ENCODE measurements around the gene MRPS31. TPM values are rescaled to one million over a fixed set of nuclear protein-coding genes. Genes with fewer than 3 reads are reported as not detected.

Gene MRPS31
- polyA plus RNA-seq, 1 of the 3 experiments (the other 2 are of a cell fraction): 13.3 TPM

DNA sequence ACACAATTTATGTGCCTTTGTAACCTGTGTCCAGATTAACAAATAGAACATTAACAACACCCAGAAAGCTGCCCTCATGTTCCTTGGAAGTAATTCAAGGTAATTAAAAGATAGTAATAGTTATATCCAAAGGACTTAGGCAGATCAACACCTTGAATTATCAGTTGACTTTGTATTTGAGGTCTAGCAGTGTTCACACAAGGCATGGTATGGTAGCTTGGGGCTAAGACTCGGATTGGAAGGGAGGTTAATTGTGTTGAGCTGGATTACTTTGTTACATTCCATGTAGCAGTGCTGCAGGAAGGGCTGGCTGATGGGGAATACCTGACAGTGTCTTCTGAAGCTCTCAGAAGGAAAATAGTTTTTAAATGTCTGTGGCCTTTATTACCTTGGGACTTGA, 35.3 kb upstream of the MRPS31 start:
- no peaks in the 10 kb centered on the region for H4K20me1 ChIP-seq (ENCODE audit: insufficient read depth)
- TF ChIP-seq, protein P1, sequence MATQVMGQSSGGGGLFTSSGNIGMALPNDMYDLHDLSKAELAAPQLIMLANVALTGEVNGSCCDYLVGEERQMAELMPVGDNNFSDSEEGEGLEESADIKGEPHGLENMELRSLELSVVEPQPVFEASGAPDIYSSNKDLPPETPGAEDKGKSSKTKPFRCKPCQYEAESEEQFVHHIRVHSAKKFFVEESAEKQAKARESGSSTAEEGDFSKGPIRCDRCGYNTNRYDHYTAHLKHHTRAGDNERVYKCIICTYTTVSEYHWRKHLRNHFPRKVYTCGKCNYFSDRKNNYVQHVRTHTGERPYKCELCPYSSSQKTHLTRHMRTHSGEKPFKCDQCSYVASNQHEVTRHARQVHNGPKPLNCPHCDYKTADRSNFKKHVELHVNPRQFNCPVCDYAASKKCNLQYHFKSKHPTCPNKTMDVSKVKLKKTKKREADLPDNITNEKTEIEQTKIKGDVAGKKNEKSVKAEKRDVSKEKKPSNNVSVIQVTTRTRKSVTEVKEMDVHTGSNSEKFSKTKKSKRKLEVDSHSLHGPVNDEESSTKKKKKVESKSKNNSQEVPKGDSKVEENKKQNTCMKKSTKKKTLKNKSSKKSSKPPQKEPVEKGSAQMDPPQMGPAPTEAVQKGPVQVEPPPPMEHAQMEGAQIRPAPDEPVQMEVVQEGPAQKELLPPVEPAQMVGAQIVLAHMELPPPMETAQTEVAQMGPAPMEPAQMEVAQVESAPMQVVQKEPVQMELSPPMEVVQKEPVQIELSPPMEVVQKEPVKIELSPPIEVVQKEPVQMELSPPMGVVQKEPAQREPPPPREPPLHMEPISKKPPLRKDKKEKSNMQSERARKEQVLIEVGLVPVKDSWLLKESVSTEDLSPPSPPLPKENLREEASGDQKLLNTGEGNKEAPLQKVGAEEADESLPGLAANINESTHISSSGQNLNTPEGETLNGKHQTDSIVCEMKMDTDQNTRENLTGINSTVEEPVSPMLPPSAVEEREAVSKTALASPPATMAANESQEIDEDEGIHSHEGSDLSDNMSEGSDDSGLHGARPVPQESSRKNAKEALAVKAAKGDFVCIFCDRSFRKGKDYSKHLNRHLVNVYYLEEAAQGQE (IDR thresholded peaks at IDR 0.05; ENCODE audit: low read depth, low read length): no peak
- TF ChIP-seq CHD2 (IDR thresholded peaks at IDR 0.05; ENCODE audit: low read length, partially characterized antibody) (no peak), RXRA (IDR thresholded peaks at IDR 0.05; ENCODE audit: borderline replicate concordance, low read depth) (no peak), POLR2AphosphoS5 (IDR thresholded peaks at IDR 0.05; ENCODE audit: low read depth, low read length) (no peak), ELF1 (IDR thresholded peaks at IDR 0.05) (no peak), RCOR1 (IDR thresholded peaks at IDR 0.05; ENCODE audit: low read length) (no peak), JUND (IDR thresholded peaks at IDR 0.05) (no peak), FOXJ3 (CRISPR knock-in tag; IDR thresholded peaks at IDR 0.05) (no peak), SMC3 (IDR thresholded peaks at IDR 0.05; ENCODE audit: low read depth, low read length) (no peak), GATA2 (CRISPR knock-in tag; IDR thresholded peaks at IDR 0.05) (no peak), RFX5 (IDR thresholded peaks at IDR 0.05; ENCODE audit: low read length) (no peak), FOSL2 (IDR thresholded peaks at IDR 0.05; ENCODE audit: borderline replicate concordance, low read depth) (no peak), TCF12 (IDR thresholded peaks at IDR 0.05) (no peak), MEF2A (IDR thresholded peaks at IDR 0.05; ENCODE audit: borderline replicate concordance, low read depth) (no peak)
- TF ChIP-seq, protein P2, sequence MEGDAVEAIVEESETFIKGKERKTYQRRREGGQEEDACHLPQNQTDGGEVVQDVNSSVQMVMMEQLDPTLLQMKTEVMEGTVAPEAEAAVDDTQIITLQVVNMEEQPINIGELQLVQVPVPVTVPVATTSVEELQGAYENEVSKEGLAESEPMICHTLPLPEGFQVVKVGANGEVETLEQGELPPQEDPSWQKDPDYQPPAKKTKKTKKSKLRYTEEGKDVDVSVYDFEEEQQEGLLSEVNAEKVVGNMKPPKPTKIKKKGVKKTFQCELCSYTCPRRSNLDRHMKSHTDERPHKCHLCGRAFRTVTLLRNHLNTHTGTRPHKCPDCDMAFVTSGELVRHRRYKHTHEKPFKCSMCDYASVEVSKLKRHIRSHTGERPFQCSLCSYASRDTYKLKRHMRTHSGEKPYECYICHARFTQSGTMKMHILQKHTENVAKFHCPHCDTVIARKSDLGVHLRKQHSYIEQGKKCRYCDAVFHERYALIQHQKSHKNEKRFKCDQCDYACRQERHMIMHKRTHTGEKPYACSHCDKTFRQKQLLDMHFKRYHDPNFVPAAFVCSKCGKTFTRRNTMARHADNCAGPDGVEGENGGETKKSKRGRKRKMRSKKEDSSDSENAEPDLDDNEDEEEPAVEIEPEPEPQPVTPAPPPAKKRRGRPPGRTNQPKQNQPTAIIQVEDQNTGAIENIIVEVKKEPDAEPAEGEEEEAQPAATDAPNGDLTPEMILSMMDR (IDR thresholded peaks at IDR 0.05): no peak
- TF ChIP-seq, protein P3, sequence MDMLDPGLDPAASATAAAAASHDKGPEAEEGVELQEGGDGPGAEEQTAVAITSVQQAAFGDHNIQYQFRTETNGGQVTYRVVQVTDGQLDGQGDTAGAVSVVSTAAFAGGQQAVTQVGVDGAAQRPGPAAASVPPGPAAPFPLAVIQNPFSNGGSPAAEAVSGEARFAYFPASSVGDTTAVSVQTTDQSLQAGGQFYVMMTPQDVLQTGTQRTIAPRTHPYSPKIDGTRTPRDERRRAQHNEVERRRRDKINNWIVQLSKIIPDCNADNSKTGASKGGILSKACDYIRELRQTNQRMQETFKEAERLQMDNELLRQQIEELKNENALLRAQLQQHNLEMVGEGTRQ (IDR thresholded peaks at IDR 0.05; ENCODE audit: borderline replicate concordance, low read depth, low read length): no peak
- TF ChIP-seq, protein P4, sequence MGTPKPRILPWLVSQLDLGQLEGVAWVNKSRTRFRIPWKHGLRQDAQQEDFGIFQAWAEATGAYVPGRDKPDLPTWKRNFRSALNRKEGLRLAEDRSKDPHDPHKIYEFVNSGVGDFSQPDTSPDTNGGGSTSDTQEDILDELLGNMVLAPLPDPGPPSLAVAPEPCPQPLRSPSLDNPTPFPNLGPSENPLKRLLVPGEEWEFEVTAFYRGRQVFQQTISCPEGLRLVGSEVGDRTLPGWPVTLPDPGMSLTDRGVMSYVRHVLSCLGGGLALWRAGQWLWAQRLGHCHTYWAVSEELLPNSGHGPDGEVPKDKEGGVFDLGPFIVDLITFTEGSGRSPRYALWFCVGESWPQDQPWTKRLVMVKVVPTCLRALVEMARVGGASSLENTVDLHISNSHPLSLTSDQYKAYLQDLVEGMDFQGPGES (IDR thresholded peaks at IDR 0.05; ENCODE audit: low read depth, low read length): no peak
- TF ChIP-seq, protein P5, sequence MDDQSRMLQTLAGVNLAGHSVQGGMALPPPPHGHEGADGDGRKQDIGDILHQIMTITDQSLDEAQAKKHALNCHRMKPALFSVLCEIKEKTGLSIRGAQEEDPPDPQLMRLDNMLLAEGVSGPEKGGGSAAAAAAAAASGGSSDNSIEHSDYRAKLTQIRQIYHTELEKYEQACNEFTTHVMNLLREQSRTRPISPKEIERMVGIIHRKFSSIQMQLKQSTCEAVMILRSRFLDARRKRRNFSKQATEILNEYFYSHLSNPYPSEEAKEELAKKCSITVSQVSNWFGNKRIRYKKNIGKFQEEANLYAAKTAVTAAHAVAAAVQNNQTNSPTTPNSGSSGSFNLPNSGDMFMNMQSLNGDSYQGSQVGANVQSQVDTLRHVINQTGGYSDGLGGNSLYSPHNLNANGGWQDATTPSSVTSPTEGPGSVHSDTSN (IDR thresholded peaks at IDR 0.05): no peak
- no peaks in the 10 kb centered on the region for H3K4me1 ChIP-seq (ENCODE audit: control insufficient read depth in 1 of 2, insufficient read depth in 2 of 2, low read depth in 1 of 2, low read length in 1 of 2)
- no peaks in the 10 kb centered on the region for H3K79me2 ChIP-seq (ENCODE audit: insufficient read depth)
- H3F3A ChIP-seq (replicated peaks; ENCODE audit: insufficient read depth): no peaks in the 10 kb centered on the region
- H3K27ac ChIP-seq (ENCODE audit: low read depth in 2 of 2, low read length in 1 of 2): no peak overlapping the region
- H3K4me2 ChIP-seq: no peak overlapping the region
- no peak overlapping the region for H3K4me3 ChIP-seq (ENCODE audit: low read depth in 2 of 2, low read length in 1 of 2)
- H3K9ac ChIP-seq: no peak overlapping the region
- POLR2A ChIA-PET: no interaction called here
- CTCF ChIA-PET: no interaction called here
- WGBS (ENCODE audit: low lambda C conversion rate): 100% methylated on average over 1 of the region's 1 CpG
- no peaks in the 10 kb centered on the region for H3K9me3 ChIP-seq
- H3K9me2 ChIP-seq: no peaks in the 10 kb centered on the region
- H2AFZ ChIP-seq (ENCODE audit: low read depth): no peak overlapping the region
- H3K27me3 ChIP-seq (ENCODE audit: insufficient read depth): no peaks in the 10 kb centered on the region
- peaks cover 31 to 55% of the 10 kb centered on the region in 2 experiments for H3K36me3 ChIP-seq (replicated peaks in 1 of 2; ENCODE audit: control insufficient read depth in 1 of 2, insufficient read depth in 2 of 2, low read length in 1 of 2)
- DNase-seq: no peak
